Activated CD8-positive, alpha-beta memory T cell treated with anti-CD3 and anti-CD28 coated beads, Interleukin-2, amount 10 ng/mL, durations not matched to agents 7 days and 5 days (primary cell): ENCODE data around the gene CDH1. TPM values are rescaled to one million over a fixed set of nuclear protein-coding genes. Genes with fewer than 3 reads are reported as not detected.

Source experiments
- ATAC-seq: fragments of 150-1000 bp; cut with Tn5 transposase; one replicate; pipeline ENCODE4 v1.10.0; 2021; ENCODE audit warnings: moderate library complexity
- CTCF ChIA-PET: fragments of 350-600 bp; sonication (Branson Sonifier 250); formaldehyde crosslinking; loops from one replicate; lab custom pipeline; 2021; ENCODE audit warnings: antibody characterized with exemption; lab: Charles Lee
- DNase-seq: peaks from one replicate; pipeline ENCODE4 v3.0.0-alpha.2; 2020
- H3K27ac Mint-ChIP-seq: one replicate; pipeline ENCODE4 v1.8.0; 2021; ENCODE audit warnings: mild to moderate bottlenecking, mixed read lengths
- H3K27me3 Mint-ChIP-seq: one replicate; pipeline ENCODE4 v1.8.0; 2021; ENCODE audit warnings: mixed read lengths
- H3K36me3 Mint-ChIP-seq: one replicate; pipeline ENCODE4 v1.8.0; 2021; ENCODE audit warnings: mild to moderate bottlenecking, mixed read lengths
- H3K4me1 Mint-ChIP-seq: one replicate; pipeline ENCODE4 v1.8.0; 2021; ENCODE audit warnings: mixed read lengths
- H3K4me3 Mint-ChIP-seq: one replicate; pipeline ENCODE4 v1.8.0; 2021; ENCODE audit warnings: mild to moderate bottlenecking, moderate library complexity, mixed read lengths
- H3K9me3 Mint-ChIP-seq: one replicate; pipeline ENCODE4 v1.8.0; 2022; ENCODE audit warnings: low read depth, mixed read lengths
- total RNA-seq, 2 experiments: library from RNA; stranded (reverse); gene quantifications; one replicate each; pipeline ENCODE4 v1.2.3, GENCODE V29; 2021

Gene CDH1
- total RNA-seq, 2 experiments from 2014 or later = 0.06 to 0.09 TPM

- DNase-seq = no peak
Measured at GRCh38 chr16:68873635-68874471, 136.8 kb downstream of the CDH1 start.

GRCh38 chr16:68875871-68876270, 138.8 kb downstream of the CDH1 start:
- H3K27ac Mint-ChIP-seq = no peak overlapping the region
- no peaks in the 10 kb centered on the region for H3K9me3 Mint-ChIP-seq
- DNase-seq (no peak), ATAC-seq (no peak)
- no peaks in the 10 kb centered on the region for H3K27me3 Mint-ChIP-seq
- CTCF ChIA-PET = no interaction called here
- H3K4me3 Mint-ChIP-seq = no peak overlapping the region
- H3K4me1 Mint-ChIP-seq = no peaks in the 10 kb centered on the region
- H3K36me3 Mint-ChIP-seq = peaks cover 22% of the 10 kb centered on the region

More at GRCh38 chr16:68873635-68874471, 136.8 kb downstream of the CDH1 start:
- peaks cover 28% of the 10 kb centered on the region for H3K36me3 Mint-ChIP-seq
- H3K4me1 Mint-ChIP-seq = no peaks in the 10 kb centered on the region
- H3K4me3 Mint-ChIP-seq = no peak overlapping the region
- CTCF ChIA-PET = no interaction called here
- H3K27me3 Mint-ChIP-seq = no peaks in the 10 kb centered on the region
- no peak for ATAC-seq
- H3K9me3 Mint-ChIP-seq = no peaks in the 10 kb centered on the region
- H3K27ac Mint-ChIP-seq = no peak overlapping the region

DNA sequence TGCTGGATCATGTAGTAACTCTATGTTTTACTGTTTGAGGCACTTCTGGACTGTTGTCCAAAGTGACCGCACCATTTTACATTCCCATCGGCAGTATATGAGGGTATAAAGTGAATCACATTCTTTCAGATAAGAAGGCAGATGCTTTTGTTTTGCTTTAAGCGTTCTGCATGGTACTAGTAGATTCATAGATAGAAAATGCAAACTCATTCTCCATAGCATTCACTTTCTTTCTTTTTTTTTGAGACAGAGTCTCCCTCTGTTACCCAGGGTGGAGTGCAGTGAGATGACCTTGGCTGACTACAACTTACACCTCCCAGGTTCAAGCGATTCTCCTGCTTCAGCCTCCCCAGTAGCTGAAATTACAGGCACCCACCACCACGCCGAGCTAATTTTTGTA, 146.6 kb downstream of the CDH1 start:
- ATAC-seq (no peak), DNase-seq (no peak)
- no peak overlapping the region for H3K4me3 Mint-ChIP-seq
- no peaks in the 10 kb centered on the region for H3K27me3 Mint-ChIP-seq
- H3K27ac Mint-ChIP-seq = no peak overlapping the region
- H3K36me3 Mint-ChIP-seq = peaks cover 12% of the 10 kb centered on the region
- H3K9me3 Mint-ChIP-seq = no peaks in the 10 kb centered on the region
- CTCF ChIA-PET = no interaction called here
- no peaks in the 10 kb centered on the region for H3K4me1 Mint-ChIP-seq

GRCh38 chr16:68884401-68884800, 147.3 kb downstream of the CDH1 start:
- ATAC-seq = no peak
- no peak overlapping the region for H3K4me3 Mint-ChIP-seq
- H3K27ac Mint-ChIP-seq = no peak overlapping the region
- H3K9me3 Mint-ChIP-seq = no peaks in the 10 kb centered on the region
- no peaks in the 10 kb centered on the region for H3K4me1 Mint-ChIP-seq
- H3K36me3 Mint-ChIP-seq = peaks cover 12% of the 10 kb centered on the region
- H3K27me3 Mint-ChIP-seq = no peaks in the 10 kb centered on the region
- CTCF ChIA-PET = no interaction called here
- DNase-seq = no peak

Other genes with a start within 250 kb of the CDH1 start
- gene ZFP90, start 198.0 kb upstream of the CDH1 start, total RNA-seq = 10 to 100 TPM; 28.8 to 32.1 TPM
- gene CDH3, start 92.0 kb upstream of the CDH1 start, total RNA-seq = under 1 TPM in 1 of 2 experiments, not detected in 1; 0.73 TPM
- 10 to 100 TPM; 20.2 to 22.3 TPM for gene TANGO6, start 106.2 kb downstream of the CDH1 start, total RNA-seq